Left ventricle myocardium inferior (tissue), 1 donor: Measurements from ENCODE around the gene NUB1. TPM values are rescaled to one million over a fixed set of nuclear protein-coding genes. Genes with fewer than 3 reads are reported as not detected.

Source experiments
- DNase-seq: peaks from one replicate; pipeline ENCODE4 v3.0.0-alpha.2; 2020
- H3K27ac ChIP-seq: fragments of 200-600 bp; replicated peaks from 2 replicates; pipeline ENCODE4 v1.8.0; 2021
- H3K27me3 ChIP-seq: fragments of 200-600 bp; 2 replicates; pipeline ENCODE4 v1.8.0; 2021; ENCODE audit warnings: low read depth
- H3K36me3 ChIP-seq: fragments of 200-600 bp; 2 replicates; pipeline ENCODE4 v1.8.0; 2021
- H3K4me1 ChIP-seq: fragments of 200-600 bp; 2 replicates; pipeline ENCODE4 v1.8.0; 2021
- H3K4me3 ChIP-seq: fragments of 200-600 bp; 2 replicates; pipeline ENCODE4 v1.8.0; 2021; ENCODE audit warnings: mild to moderate bottlenecking, moderate library complexity
- H3K9me3 ChIP-seq: fragments of 200-600 bp; replicated peaks from 2 replicates; pipeline ENCODE4 v1.8.0; 2021
- CTCF ChIP-seq: fragments of 200-600 bp; IDR thresholded peaks from 2 replicates; pipeline ENCODE4 v1.8.0; 2021; ENCODE audit warnings: antibody characterized with exemption, mild to moderate bottlenecking, borderline replicate concordance
- intact Hi-C: fragments of 100-400 bp; cut with micrococcal nuclease; formaldehyde crosslinking; loops from one replicate; pipeline ENCODE4 v1.11.0; 2022
- total RNA-seq: library from RNA; stranded (reverse); fragmentation: NEBNext Ultra II Directional; extraction: Animal tissue kit (Norgen Biotek cat#: 25700); gene quantifications from one replicate; pipeline ENCODE4 v1.2.1, GENCODE V29; 2021
- donor health status: DM: no; HTN: yes; CAD: no; lungs with severe emphysema.

NUB1 gene
- total RNA-seq, 1 donor from 2014 or later: 39.5 TPM

GRCh38 chr7:151408839-151409666 is 67.4 kb downstream of the NUB1 start:
- DNase-seq: no peak
- Histone ChIP-seq H3K36me3 (no peaks in the 10 kb centered on the region), H3K27ac (peak overlapping the region; percentile 64), H3K4me3 (peak overlapping the region; percentile 68), H3K27me3 (peaks cover 89% of the 10 kb centered on the region), H3K4me1 (peaks cover 26% of the 10 kb centered on the region), H3K9me3 (no peaks in the 10 kb centered on the region)
- intact Hi-C loops: no loop called here
- no peak for TF ChIP-seq CTCF

- Histone ChIP-seq H3K36me3 (no peaks in the 10 kb centered on the region), H3K4me3 (peak within 1 kb of the TSS; percentile 68), H3K27ac (peak within 1 kb of the TSS; percentile 64), H3K4me1 (peaks cover 26% of the 10 kb centered on the region), H3K27me3 (peaks cover 94% of the 10 kb centered on the region), H3K9me3 (no peaks in the 10 kb centered on the region)
- intact Hi-C loops: no loop called here
- DNase-seq: no peak
- TF ChIP-seq CTCF: no peak
Observed at GRCh38 chr7:151409667-151410404, 68.2 kb downstream of the NUB1 start, which contains the start of gene WDR86. TSS of gene WDR86 (minus strand) at chr7:151410038. CDS start at chr7:151409589, 449 bp downstream.

- H3K27ac ChIP-seq: no peak overlapping the region
- no peaks in the 10 kb centered on the region for H3K9me3 ChIP-seq
- peaks cover 97% of the 10 kb centered on the region for H3K27me3 ChIP-seq
- TF ChIP-seq CTCF: no peak
- DNase-seq: no peak
- H3K4me3 ChIP-seq: peak overlapping the region; percentile 68
- intact Hi-C loops: no loop called here
- peaks cover 26% of the 10 kb centered on the region for H3K4me1 ChIP-seq
- no peaks in the 10 kb centered on the region for H3K36me3 ChIP-seq
Observed at GRCh38 chr7:151410405-151411390, 69.1 kb downstream of the NUB1 start.

GRCh38 chr7:151411551-151411950 is 69.9 kb downstream of the NUB1 start:
- H3K4me3 ChIP-seq: no peak overlapping the region
- H3K4me1 ChIP-seq: peaks cover 26% of the 10 kb centered on the region
- H3K27ac ChIP-seq: no peak overlapping the region
- intact Hi-C loops: no loop called here
- peaks cover 97% of the 10 kb centered on the region for H3K27me3 ChIP-seq
- no peaks in the 10 kb centered on the region for H3K36me3 ChIP-seq
- no peaks in the 10 kb centered on the region for H3K9me3 ChIP-seq
- no peak for DNase-seq
- TF ChIP-seq CTCF: no peak

- no peak overlapping the region for H3K27ac ChIP-seq
- H3K36me3 ChIP-seq: no peaks in the 10 kb centered on the region
- no peak overlapping the region for H3K4me3 ChIP-seq
- DNase-seq: no peak
- TF ChIP-seq CTCF: no peak
- H3K9me3 ChIP-seq: no peaks in the 10 kb centered on the region
- peaks cover 96% of the 10 kb centered on the region for H3K27me3 ChIP-seq
- intact Hi-C loops: no loop called here
- H3K4me1 ChIP-seq: peaks cover 26% of the 10 kb centered on the region
Observed at GRCh38 chr7:151412318-151412717, 70.7 kb downstream of the NUB1 start.
